ENCODE results near the gene MAGED4.

The MAGED4 gene

DNA sequence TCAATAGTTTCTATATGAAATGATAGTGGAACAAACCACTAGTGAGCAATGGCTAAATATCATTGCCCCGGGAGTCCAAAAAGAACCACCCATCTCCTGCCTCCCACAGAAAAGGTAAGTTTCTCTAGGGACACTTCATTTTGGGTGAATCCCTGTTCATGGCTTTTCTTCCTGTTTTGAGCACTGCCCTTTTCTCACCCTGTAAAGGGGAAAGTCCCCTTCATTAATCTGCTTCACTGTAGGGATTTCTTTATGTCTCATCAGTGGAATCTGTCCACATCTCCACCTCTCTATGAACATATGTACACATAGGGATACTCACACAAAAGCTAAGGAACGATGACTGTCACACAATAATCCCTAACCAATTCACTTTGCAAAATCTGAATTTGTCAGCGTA is 28.6 kb downstream of the MAGED4 start:
- CTCF ChIA-PET = no interaction called here
- TF ChIP-seq FOXA1 (IDR thresholded peaks at IDR 0.05) (no peak), BHLHE40 (IDR thresholded peaks at IDR 0.05; ENCODE audit: borderline replicate concordance) (no peak), L3MBTL2 (conservative IDR thresholded peaks at IDR 0.05) (no peak), FOXK2 (IDR thresholded peaks at IDR 0.05) (no peak), NFRKB (IDR thresholded peaks at IDR 0.05) (no peak), ARNT (IDR thresholded peaks at IDR 0.05) (no peak), LEF1 (IDR thresholded peaks at IDR 0.05; ENCODE audit: borderline replicate concordance) (no peak), HDGF (IDR thresholded peaks at IDR 0.05; ENCODE audit: borderline replicate concordance) (no peak), CTBP1 (IDR thresholded peaks at IDR 0.05; ENCODE audit: borderline replicate concordance) (no peak), TARDBP (IDR thresholded peaks at IDR 0.05) (no peak), SUZ12 (IDR thresholded peaks at IDR 0.05) (no peak)

DNA sequence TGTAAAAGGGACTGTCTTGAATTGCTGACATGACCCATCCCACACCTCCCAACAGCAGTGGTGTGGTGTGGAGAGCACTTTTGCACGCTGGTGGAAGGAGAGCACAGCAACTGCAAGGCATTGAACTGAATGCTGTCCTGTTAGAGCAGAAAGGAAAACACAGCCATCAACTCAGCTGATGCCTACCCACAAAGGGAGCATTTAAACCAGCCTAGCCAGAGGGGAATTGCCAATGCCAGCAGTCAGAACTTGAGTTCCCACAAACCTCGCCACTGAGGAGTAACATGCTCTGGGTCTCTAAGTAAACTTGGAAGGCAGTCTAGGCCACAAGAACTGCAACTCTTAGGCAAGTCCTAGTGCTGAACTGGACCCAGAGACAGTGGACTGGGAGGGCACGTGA is 31.9 kb downstream of the MAGED4 start:
- ChIA-PET CTCF (no interaction called here), POLR2A (no interaction called here)
- no peak for TF ChIP-seq CTBP1 (IDR thresholded peaks at IDR 0.05; ENCODE audit: borderline replicate concordance)
- no peak for TF ChIP-seq L3MBTL2 (conservative IDR thresholded peaks at IDR 0.05)
- TF ChIP-seq SP1 (IDR thresholded peaks at IDR 0.05) = no peak
- no peak for TF ChIP-seq ELF4 (IDR thresholded peaks at IDR 0.05)
- no peak for TF ChIP-seq FOXK2 (IDR thresholded peaks at IDR 0.05)
- TF ChIP-seq FOXA1 (IDR thresholded peaks at IDR 0.05) = no peak
- TF ChIP-seq SUZ12 (IDR thresholded peaks at IDR 0.05) = no peak
- TF ChIP-seq FOXM1 (IDR thresholded peaks at IDR 0.05; ENCODE audit: borderline replicate concordance) = no peak
- TF ChIP-seq BHLHE40 (IDR thresholded peaks at IDR 0.05; ENCODE audit: borderline replicate concordance) = no peak
- no peak for TF ChIP-seq HDGF (IDR thresholded peaks at IDR 0.05; ENCODE audit: borderline replicate concordance)
- TF ChIP-seq ARNT (IDR thresholded peaks at IDR 0.05) = no peak
- TF ChIP-seq, protein P1, sequence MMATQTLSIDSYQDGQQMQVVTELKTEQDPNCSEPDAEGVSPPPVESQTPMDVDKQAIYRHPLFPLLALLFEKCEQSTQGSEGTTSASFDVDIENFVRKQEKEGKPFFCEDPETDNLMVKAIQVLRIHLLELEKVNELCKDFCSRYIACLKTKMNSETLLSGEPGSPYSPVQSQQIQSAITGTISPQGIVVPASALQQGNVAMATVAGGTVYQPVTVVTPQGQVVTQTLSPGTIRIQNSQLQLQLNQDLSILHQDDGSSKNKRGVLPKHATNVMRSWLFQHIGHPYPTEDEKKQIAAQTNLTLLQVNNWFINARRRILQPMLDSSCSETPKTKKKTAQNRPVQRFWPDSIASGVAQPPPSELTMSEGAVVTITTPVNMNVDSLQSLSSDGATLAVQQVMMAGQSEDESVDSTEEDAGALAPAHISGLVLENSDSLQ (IDR thresholded peaks at IDR 0.05) = no peak
- TF ChIP-seq NFRKB (IDR thresholded peaks at IDR 0.05) = no peak
- TF ChIP-seq TARDBP (IDR thresholded peaks at IDR 0.05) = no peak
- no peak for DNase-seq (ENCODE audit: extremely low spot score)

More for the DNA sequence above, 28.6 kb downstream of the MAGED4 start:
- no peak for DNase-seq (ENCODE audit: extremely low spot score)
- POLR2A ChIA-PET = no interaction called here

DNA sequence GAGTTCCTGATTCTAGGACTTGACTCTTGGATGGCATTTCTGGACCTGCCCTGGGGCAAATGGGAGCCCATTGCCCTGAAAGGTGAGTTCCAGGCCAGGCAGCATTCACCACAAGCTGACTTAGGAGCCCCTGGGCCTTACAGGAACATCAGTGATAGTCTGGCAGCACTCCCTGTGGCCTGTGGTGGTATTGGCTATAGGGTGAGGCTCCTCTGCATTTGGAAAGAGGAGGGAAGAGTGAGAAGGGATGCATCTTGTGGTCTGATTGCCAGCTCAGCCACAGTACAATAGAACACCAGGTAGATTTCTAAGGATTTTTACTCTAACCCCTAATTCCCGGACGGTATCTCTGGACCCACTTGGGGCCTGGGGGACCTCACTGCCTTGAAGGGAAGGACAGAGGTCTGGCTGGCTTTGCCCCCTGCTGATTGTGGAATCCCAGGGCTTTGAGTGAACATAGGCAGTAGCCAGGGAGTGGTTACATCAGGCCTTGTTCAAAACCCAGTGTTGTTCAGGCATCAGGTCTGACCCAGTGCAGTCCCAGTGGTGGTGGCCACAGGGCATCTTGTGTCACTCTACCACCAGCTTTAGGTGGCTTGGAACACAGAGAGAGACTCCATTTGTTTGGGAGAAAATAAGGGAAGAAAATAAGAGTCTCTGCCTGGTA is 32.9 kb downstream of the MAGED4 start:
- DNase-seq (ENCODE audit: extremely low spot score) = no peak
- no peak for TF ChIP-seq BHLHE40 (IDR thresholded peaks at IDR 0.05; ENCODE audit: borderline replicate concordance)
- TF ChIP-seq L3MBTL2 (conservative IDR thresholded peaks at IDR 0.05) = no peak
- no peak for TF ChIP-seq FOXA1 (IDR thresholded peaks at IDR 0.05)
- TF ChIP-seq FOXM1 (IDR thresholded peaks at IDR 0.05; ENCODE audit: borderline replicate concordance) = no peak

DNA sequence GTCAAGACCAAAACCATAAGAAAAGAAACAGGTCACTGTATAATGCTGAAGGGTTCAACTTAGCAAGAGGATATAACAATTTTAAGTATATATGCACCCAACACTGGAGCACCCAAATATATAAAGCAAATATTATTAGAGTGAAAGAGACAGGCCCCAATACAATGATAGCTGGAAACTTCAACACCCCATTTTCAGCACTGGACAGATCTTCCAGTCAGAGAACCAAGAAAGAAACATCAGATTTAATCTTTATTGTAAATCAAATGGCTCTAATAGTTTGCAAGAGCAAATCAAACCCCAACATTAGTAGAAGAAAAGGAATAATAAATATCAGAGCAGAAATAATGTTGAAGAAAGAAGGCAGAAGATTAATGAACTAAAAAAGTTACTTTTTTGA is 36.2 kb downstream of the MAGED4 start:
- no peak for TF ChIP-seq NFRKB (IDR thresholded peaks at IDR 0.05)
- ChIA-PET POLR2A (no interaction called here), CTCF (no interaction called here)
- no peak for DNase-seq (ENCODE audit: extremely low spot score)

More for the DNA sequence above, 32.9 kb downstream of the MAGED4 start:
- ChIA-PET POLR2A (no interaction called here), CTCF (no interaction called here)

All from HEK293T (cell line).